Activated T-helper 1 cell treated with anti-CD3 and anti-CD28 coated beads, Interleukin-12 subunit alpha, Interleukin-12 subunit beta, Interleukin-2, Interleukin-4 antibody, amounts not matched to agents 30 ng/mL and 10 ng/mL and 1 ng/mL, durations not matched to agents 14 hours and 24 hours and 36 hours (primary cell): ENCODE measurements around the gene AUTS2. TPM values are rescaled to one million over a fixed set of nuclear protein-coding genes. Genes with fewer than 3 reads are reported as not detected.

ENCODE experiments used
- DNase-seq: peaks from one replicate; pipeline ENCODE4 v3.0.0; 2021; ENCODE audit warnings: low spot score
- H3K27ac Mint-ChIP-seq: one replicate; pipeline ENCODE4 v1.8.0; 2021; ENCODE audit warnings: mild to moderate bottlenecking, mixed read lengths
- H3K27me3 Mint-ChIP-seq: one replicate; pipeline ENCODE4 v1.8.0; 2022; ENCODE audit warnings: mild to moderate bottlenecking, moderate library complexity, mixed read lengths; ENCODE audit not compliant: insufficient read depth
- H3K36me3 Mint-ChIP-seq: one replicate; pipeline ENCODE4 v1.8.0; 2021; ENCODE audit warnings: low read depth, mixed read lengths
- H3K4me1 Mint-ChIP-seq: one replicate; pipeline ENCODE4 v1.8.0; 2021; ENCODE audit warnings: low read depth, mixed read lengths
- H3K4me3 Mint-ChIP-seq: one replicate; pipeline ENCODE4 v1.8.0; 2021; ENCODE audit warnings: mild to moderate bottlenecking, moderate library complexity, mixed read lengths
- H3K9me3 Mint-ChIP-seq: one replicate; pipeline ENCODE4 v1.8.0; 2021; ENCODE audit warnings: mixed read lengths
- intact Hi-C: fragments of 100-400 bp; cut with micrococcal nuclease; formaldehyde crosslinking; loops from one replicate; pipeline ENCODE4 v1.15.1; 2024
- total RNA-seq: library from RNA; stranded (reverse); gene quantifications from 2 replicates; pipeline ENCODE4 v1.2.3, GENCODE V29; 2022

AUTS2 gene
- total RNA-seq, 1 donor from 2014 or later: 2.7 TPM

DNA sequence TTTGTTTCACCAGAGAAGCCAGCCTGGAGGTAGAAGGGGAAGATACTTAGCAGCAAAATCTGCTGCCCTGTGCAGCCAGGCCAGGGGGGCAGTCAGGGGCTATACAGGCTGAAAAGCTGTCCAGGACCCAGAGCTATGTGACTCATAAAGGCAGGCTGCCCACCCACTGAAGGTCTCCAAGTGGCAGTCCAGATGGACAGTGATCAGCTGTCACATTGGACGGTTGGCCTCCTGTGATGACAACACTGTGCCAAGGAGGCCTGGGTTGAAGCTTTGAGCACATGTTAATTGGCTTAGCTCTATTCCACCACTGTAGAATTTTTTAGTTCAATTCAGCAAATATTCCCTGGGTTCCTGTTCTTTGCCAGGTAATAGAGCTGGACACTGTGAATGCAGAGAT, 956.4 kb downstream of the AUTS2 start:
- H3K36me3 Mint-ChIP-seq: no peaks in the 10 kb centered on the region
- H3K27ac Mint-ChIP-seq: no peak overlapping the region
- H3K27me3 Mint-ChIP-seq: peaks cover 2% of the 10 kb centered on the region
- H3K4me1 Mint-ChIP-seq: no peaks in the 10 kb centered on the region
- no peak overlapping the region for H3K4me3 Mint-ChIP-seq
- peaks cover 2% of the 10 kb centered on the region for H3K9me3 Mint-ChIP-seq
- DNase-seq: no peak
- intact Hi-C loops: no loop called here

DNA sequence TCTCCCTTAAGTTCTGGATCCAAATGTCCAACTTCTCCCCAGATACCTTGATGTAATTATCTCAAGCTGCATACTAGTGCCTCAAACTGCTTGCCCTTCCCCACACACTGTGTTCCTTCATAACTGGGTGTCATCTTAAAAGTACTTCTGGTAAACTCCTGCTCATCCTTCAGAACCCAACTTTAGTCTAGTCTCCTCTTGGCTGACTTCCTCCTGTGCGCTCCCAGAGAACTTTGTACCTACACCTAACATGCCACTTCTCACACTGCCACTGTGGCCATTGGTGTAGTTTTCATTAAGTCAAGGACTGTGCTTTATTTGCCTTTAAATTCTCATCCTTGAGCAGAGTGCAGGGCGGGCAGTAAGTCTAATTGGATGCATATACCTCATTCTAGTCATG, 958.5 kb downstream of the AUTS2 start:
- intact Hi-C loops: no loop called here
- Mint-ChIP-seq H3K4me3 (no peak overlapping the region), H3K36me3 (no peaks in the 10 kb centered on the region), H3K27ac (no peak overlapping the region), H3K4me1 (no peaks in the 10 kb centered on the region), H3K9me3 (peaks cover 3% of the 10 kb centered on the region), H3K27me3 (no peaks in the 10 kb centered on the region)
- no peak for DNase-seq

DNA sequence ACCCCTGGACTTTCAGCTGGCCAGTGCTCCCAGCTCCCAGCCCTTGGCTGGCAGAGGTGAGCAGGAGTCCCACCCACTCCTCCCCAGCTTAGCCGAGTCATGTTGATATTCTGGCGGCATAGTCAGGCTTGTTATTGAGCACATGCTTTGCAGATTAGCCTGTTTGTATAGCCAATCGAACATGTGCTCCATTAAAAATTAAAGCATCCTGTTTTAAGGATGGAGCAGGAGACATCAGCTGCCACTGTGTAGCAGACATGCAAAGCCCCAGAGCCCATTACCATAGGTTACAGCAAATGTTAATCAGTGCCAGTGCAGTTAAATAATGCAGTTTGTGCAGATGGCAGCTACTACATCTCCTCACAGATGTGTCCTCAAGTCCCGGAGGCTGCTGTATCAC, 959.1 kb downstream of the AUTS2 start:
- no peak overlapping the region for H3K27ac Mint-ChIP-seq
- intact Hi-C loops: no loop called here
- DNase-seq: no peak
- H3K36me3 Mint-ChIP-seq: no peaks in the 10 kb centered on the region
- peaks cover 3% of the 10 kb centered on the region for H3K9me3 Mint-ChIP-seq
- no peaks in the 10 kb centered on the region for H3K27me3 Mint-ChIP-seq
- H3K4me3 Mint-ChIP-seq: no peak overlapping the region
- H3K4me1 Mint-ChIP-seq: no peaks in the 10 kb centered on the region

DNA sequence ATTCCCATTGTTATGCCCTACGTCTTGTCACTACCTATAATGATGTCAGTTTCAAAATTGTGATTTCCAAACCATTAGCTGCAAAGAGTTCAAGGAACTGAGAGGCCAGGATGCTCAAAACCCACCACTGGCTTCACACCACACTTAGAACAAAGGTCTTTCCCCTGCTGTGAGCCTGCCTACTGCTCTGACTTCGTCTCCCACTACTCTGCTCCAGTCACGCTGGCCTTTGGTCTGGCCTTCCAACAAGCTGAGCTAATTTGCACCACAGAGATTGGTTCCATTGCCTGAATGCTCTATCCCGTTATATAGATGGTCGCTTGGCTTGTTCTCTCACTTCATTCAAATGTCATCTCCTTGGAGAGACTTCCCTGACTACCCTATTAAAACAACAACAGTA, 961.5 kb downstream of the AUTS2 start:
- Mint-ChIP-seq H3K27ac (no peak overlapping the region), H3K4me3 (no peak overlapping the region), H3K9me3 (peaks cover 3% of the 10 kb centered on the region), H3K27me3 (no peaks in the 10 kb centered on the region), H3K4me1 (no peaks in the 10 kb centered on the region), H3K36me3 (no peaks in the 10 kb centered on the region)
- intact Hi-C loops: no loop called here
- no peak for DNase-seq

DNA sequence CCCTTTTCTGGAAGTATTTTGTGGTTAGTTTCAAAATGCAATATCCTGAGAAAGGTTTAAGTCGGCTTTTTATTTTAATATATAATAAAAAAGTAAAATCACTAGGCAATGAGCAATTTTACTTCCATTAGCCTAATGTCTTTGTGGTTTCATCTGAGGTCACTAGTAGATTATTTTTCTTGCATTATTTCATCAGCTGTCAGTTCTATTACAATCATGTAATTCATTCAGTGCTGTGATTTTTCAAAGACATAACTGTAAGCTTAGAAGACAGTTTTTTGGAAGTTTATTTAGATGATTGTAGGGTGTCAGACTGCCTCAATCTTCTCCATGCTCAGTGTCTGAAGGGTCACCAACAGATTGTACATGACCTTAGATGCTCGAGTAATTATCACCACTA, 965.7 kb downstream of the AUTS2 start:
- no peak for DNase-seq
- H3K27ac Mint-ChIP-seq: no peak overlapping the region
- H3K27me3 Mint-ChIP-seq: no peaks in the 10 kb centered on the region
- H3K4me1 Mint-ChIP-seq: no peaks in the 10 kb centered on the region
- H3K9me3 Mint-ChIP-seq: peaks cover 3% of the 10 kb centered on the region
- intact Hi-C loops: no loop called here
- H3K36me3 Mint-ChIP-seq: no peaks in the 10 kb centered on the region
- no peak overlapping the region for H3K4me3 Mint-ChIP-seq

DNA sequence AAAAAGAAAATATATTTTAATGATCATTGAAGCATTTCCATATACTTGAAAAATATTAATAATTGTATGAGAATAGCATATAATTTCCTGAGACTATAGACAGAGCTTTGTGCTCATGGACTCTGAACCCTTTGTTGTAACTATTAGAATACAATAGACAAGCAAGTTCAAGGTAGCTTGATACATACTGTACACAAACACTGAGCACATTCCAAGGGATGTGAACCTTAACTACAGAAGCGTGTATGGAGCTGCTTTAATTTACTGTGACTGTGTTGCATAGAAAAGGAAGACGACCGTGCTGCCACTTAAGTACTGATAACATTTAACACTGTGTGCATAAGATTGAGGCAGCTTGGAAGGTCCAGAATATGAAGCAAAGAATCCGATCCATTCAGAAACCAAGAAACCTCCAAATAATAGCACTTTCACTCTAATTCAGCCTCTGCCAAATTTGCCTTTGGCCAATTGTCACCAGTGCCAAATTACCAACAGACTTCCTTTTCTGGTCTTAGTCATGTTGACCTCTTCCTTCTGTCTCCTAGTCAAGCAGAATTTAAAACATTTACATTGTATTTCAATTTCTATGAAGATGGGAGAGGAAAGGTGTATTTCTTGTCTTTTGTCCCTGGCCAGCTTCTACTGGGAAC, 967.6 kb downstream of the AUTS2 start:
- Mint-ChIP-seq H3K4me1 (no peaks in the 10 kb centered on the region), H3K27ac (no peak overlapping the region), H3K4me3 (no peak overlapping the region), H3K36me3 (no peaks in the 10 kb centered on the region), H3K27me3 (no peaks in the 10 kb centered on the region), H3K9me3 (no peaks in the 10 kb centered on the region)
- DNase-seq: no peak
- intact Hi-C loops: no loop called here

DNA sequence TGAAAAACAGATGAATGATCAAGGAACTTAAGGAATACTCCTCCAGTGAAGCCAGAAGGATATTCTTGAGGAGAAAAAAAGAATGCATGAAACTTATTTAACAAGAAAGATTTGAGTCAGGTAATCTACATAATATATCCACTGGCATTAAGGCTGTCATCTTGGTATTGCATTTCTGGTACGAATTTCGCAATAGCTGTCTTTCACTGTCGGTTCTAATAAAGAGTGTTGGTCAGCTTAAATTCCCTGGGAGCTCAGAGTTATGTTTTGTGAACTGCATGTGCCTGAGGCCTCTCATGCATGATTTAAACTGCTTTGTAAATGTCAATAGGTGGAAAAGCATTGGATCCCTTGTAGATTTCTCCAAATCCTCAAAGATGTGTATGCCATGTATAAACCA, 968.4 kb downstream of the AUTS2 start:
- Mint-ChIP-seq H3K4me1 (no peaks in the 10 kb centered on the region), H3K9me3 (no peaks in the 10 kb centered on the region), H3K36me3 (no peaks in the 10 kb centered on the region), H3K27ac (no peak overlapping the region), H3K27me3 (no peaks in the 10 kb centered on the region), H3K4me3 (no peak overlapping the region)
- intact Hi-C loops: no loop called here
- DNase-seq: no peak

DNA sequence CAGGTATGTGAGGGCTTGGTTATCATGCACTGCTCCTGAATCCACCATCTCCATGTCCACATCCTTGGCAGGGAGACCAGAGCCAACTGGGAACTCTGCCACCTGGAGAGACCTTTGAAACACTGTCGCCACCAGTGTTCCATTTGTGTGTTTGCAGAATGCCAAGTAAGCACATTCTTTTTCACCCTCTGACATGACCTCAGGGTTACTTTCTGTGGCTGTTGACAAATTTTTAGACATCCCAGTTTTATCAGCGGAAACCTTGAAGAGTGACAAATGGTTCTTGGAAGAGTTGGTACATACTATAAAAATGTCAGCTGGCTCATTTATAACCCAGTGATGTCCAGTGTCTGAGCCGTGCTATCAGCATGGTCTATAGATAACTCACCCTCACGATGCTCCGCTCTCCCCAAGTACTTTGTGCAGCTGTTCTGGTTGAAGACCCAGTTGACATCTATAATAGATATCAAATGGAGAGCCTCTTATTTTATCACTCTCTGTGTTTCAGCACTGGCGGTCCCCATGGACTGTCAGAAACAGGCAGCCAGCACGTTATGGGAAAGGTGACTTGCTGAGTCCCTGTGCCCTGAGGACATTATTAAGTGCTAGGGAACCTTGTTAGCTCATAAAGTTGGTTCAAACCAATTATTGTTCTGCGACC, 970.5 kb downstream of the AUTS2 start:
- Mint-ChIP-seq H3K4me3 (no peak overlapping the region), H3K9me3 (no peaks in the 10 kb centered on the region), H3K36me3 (no peaks in the 10 kb centered on the region), H3K4me1 (no peaks in the 10 kb centered on the region), H3K27ac (no peak overlapping the region), H3K27me3 (no peaks in the 10 kb centered on the region)
- no peak for DNase-seq
- intact Hi-C loops: no loop called here

DNA sequence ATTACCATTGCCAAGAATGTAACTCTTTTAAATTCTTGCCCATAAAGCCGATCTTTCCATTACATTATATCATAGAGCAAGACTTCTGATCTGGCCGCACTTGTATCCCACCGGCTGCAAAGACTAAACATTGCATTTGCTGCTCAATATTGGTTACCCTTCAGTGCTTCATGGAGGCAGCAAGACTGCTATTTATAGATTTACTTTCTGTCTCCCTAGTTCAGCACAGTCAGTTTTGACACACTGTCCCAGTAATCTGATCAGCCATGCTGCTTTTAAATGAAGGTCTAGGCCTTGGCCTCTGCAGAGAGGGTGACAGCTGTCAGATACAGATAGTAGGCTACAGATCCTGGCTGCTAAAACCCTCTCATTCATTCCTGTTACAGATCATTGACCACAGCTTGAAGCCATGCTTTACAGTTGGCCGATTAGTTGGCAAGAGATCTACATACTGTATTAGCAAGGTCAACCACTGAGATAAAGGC, 971.1 kb downstream of the AUTS2 start:
- no peaks in the 10 kb centered on the region for H3K4me1 Mint-ChIP-seq
- no peaks in the 10 kb centered on the region for H3K9me3 Mint-ChIP-seq
- intact Hi-C loops: no loop called here
- no peak overlapping the region for H3K27ac Mint-ChIP-seq
- H3K27me3 Mint-ChIP-seq: no peaks in the 10 kb centered on the region
- no peak for DNase-seq
- no peak overlapping the region for H3K4me3 Mint-ChIP-seq
- no peaks in the 10 kb centered on the region for H3K36me3 Mint-ChIP-seq

DNA sequence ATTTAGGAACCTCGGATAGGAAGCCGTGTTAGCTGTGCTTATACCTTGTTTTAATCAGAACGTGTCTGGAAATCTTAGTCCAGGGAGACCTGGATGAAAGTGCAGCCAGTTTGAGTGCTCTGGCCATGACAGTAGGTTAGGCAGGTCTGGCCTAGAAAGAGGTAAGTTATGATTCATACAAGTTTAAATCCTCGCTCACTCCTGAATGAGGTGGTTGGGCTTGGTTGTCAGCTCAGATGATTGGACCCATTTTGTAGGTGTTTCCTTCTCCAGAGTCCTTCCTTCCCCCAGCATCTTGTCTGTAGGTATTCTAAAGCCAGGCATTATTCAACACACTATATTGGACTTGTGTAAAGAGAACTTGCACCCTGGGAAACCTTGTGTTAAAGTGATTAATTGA, 971.8 kb downstream of the AUTS2 start:
- Mint-ChIP-seq H3K27me3 (no peaks in the 10 kb centered on the region), H3K4me3 (no peak overlapping the region), H3K36me3 (no peaks in the 10 kb centered on the region), H3K27ac (no peak overlapping the region), H3K9me3 (no peaks in the 10 kb centered on the region), H3K4me1 (no peaks in the 10 kb centered on the region)
- intact Hi-C loops: no loop called here
- DNase-seq: no peak

DNA sequence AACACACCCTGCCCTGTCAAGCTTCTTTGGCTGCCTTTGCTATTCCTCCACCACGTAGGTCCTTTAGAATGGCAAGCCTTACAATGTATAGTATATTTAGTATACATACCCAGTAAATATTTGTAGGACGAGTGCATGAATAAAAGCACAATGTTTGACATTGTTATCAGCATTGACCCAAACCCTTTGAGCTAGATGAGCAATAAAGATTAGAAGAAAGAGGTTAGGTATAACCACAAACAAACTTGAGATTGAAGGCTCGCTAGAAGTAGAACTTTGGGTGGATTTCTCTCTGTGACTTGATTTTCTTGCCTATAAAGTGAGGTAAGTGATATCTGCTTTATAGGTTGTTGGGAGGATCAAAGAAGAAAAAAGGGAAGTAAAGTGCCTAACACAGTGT, 972.7 kb downstream of the AUTS2 start:
- H3K27ac Mint-ChIP-seq: no peak overlapping the region
- H3K27me3 Mint-ChIP-seq: no peaks in the 10 kb centered on the region
- H3K9me3 Mint-ChIP-seq: no peaks in the 10 kb centered on the region
- intact Hi-C loops: no loop called here
- no peaks in the 10 kb centered on the region for H3K4me1 Mint-ChIP-seq
- H3K4me3 Mint-ChIP-seq: no peak overlapping the region
- H3K36me3 Mint-ChIP-seq: no peaks in the 10 kb centered on the region
- no peak for DNase-seq

DNA sequence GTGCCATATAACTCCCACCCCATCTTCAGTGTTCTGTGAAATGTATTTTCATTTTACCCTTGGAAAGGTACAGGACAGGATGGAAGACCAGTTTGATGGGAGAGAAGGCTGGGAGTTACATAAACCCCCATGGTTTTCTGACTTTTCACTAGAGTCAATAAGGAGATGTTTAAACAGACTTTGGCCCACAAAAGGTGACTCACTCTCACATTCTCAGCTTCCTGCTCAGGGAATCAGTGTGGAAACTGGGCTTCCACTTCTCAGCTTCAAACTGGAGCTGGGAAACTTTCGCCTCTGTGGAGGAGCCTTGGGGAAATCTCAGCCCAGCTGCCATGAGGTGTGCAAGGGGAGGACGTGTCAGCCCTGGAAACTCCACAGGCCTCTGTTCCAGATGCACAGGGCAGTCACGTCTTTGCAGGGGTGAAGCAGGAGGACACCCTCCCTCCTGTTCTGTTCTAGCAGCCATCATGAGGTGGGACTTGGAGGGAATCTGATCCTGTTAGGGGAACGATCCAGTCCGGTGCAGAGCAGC, 973.2 kb downstream of the AUTS2 start:
- no peak for DNase-seq
- Mint-ChIP-seq H3K4me3 (no peak overlapping the region), H3K27ac (no peak overlapping the region), H3K4me1 (no peaks in the 10 kb centered on the region), H3K27me3 (no peaks in the 10 kb centered on the region), H3K9me3 (no peaks in the 10 kb centered on the region), H3K36me3 (no peaks in the 10 kb centered on the region)
- intact Hi-C loops: no loop called here

DNA sequence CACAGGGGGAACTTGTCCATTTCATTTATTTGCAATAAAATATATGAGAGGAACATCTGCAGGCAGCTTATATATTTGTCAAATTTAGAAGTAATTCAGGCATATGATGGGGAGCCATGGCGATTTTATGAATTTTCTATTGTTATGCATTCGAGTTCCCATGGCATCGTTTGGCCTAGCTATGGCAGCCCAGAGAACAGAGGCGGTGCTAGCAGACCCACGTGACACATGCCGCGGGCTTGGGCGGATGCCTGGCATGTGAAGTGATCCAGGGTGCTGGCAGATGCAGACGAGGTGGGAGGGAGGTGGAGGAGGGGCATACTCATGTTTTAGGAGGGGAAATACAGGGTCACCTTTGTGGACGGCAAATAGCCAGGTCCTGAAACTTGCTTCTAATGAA, 973.7 kb downstream of the AUTS2 start:
- Mint-ChIP-seq H3K27ac (no peak overlapping the region), H3K9me3 (no peaks in the 10 kb centered on the region), H3K4me3 (no peak overlapping the region), H3K27me3 (no peaks in the 10 kb centered on the region), H3K4me1 (no peaks in the 10 kb centered on the region), H3K36me3 (no peaks in the 10 kb centered on the region)
- DNase-seq: no peak
- intact Hi-C loops: no loop called here
